ENCODE results near the gene MAL.

Gene MAL

DNA sequence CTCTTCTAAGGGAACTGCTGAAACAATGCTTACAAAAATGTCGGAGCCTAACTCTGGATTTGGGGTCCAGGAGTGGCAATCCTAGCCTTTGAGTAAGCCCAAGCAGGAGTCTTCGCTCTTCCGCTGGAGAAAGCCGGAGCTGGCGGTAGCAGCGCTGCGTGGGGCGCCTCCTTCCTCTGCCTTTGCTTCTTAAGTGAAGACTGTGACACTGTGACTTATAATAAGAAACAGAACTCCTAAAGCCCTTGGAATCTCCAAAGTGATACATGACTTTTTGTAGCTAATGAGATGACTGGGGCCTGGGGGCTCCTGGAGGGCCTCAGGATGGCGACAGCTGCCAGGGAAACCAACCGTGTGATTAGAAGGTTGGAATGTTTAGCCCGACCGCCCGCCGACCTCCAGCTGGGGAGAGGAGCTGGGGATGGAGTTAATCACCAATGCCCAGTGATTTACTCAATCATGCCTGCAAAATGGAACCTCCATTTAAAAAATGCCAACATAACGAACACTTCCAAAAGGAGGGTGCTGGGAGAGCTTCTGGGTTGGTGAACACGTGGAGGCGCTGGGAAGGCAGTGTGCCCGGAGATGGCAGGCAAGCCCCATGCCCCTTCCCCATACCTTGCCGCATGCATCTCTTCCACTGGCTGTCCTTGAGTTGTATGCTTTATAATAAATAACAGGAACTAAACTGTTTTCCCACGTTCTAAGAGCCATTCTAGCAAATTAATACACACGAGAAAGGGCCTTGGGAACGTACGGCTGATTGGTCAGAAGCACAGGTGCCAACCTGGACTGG is 29.0 kb upstream of the MAL start:
- peak; percentile 82 for DNase-seq

DNA sequence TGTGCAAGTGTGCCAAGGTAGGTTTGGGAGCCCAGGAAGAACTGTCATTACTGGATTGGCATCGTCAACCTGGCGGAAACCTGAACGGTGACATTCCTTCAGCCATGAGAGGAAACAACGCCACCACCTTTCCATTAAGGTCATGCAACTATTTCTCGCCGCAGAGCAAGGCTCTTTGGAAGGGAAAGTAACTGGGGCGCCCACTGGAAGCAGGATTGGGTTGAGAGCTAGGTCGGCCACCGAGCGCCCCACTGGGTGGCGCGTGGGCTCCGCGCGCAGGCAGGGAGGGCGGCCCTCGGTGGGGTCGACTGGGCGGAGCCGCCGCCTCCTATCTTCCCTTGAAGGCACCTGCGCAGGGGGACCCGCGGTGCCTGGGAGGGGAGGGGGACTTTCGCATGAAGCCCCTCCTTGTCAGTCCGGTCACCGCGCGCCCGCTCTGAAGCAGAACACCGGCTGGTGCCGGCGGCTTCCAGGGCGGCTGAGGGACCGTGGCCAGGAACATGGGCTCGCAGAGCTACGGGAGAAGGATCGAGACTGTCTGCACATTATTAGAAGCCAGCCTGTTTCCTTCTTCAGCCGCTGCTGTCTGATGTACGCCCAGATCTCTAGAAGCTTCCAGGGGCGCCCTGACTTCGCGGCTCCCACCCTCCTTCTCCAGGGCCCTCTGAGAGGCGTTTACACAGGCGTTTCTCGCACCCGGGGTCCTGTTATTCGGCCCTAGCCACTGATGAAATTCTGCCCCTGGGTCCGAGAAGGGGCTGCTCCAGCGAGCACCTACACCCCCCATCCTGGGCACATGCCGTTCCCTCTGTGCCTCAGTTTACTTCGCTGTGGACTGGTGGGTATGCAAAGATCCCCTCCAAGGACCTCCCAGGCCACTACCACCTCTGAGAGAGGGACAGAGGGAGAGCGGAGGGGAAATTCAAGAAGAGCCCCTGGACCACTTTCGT is 27.3 kb upstream of the MAL start:
- no peak for DNase-seq

DNA sequence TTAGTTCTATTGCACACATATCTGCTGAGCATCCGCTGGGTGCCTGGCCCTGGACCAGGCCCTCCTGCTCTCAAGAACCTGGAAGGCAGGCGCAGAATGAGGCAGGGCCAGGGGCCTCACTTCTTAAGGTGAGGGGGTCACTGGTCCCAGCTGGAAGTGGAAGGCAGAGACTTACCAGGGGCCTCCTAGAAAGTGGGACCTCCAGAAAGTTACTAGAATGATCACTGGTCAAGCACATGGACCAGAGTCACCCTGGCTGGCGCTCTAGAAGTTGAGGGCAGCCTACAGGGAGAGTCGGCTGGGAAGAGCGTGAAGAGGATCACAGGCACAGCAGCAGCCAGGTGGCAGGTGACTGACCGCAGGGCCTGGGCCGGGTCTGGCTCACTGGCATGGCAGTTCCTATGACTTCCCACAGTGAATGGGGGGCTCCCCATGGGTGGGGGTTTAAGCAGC is 26.1 kb upstream of the MAL start:
- DNase-seq = no peak

DNA sequence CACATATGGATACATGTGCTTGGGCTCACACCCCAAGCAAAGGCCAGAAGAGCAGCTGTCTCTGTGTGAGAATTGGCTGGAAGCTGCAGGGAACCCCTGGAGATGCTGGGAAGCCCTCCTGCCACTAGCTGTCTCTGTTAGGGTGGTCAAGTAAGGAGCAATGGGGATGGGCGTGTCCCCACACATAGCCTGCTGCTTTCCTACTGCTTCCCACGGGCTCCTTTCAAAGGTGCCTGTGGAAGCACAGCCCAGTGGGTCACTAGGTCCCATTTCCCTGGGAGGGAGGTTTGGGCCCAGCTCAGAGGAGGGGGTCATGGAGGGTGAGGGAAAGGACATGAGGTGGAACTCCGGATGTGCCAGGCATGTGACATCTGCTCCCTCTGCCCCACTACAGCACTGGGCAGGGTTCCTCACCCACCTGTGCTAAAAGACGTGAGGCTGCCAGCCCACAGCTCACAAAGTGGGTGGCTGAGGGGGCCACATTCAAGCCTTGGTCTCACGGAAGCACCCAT is 24.4 kb upstream of the MAL start:
- peak; percentile 37 for DNase-seq

DNA sequence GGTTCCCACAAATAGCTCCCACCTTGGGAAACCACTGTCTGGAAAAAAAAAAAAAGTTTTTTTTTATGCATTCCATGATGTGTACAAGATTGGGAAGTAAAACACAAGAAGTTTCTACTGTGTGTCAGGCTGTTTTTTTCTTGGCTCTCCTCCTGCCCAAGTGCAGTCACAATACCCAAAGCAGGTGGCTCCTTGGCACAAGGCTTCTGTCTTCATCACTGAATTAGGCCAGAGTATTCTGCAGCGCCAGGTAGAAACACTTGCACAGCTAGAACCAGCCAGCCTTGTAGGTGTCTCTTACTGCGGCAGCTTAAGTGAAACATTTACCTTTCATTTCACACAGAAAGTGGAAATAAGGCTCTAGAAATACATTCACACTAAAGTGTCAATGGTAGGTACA is 23.8 kb upstream of the MAL start:
- DNase-seq = no peak

DNA sequence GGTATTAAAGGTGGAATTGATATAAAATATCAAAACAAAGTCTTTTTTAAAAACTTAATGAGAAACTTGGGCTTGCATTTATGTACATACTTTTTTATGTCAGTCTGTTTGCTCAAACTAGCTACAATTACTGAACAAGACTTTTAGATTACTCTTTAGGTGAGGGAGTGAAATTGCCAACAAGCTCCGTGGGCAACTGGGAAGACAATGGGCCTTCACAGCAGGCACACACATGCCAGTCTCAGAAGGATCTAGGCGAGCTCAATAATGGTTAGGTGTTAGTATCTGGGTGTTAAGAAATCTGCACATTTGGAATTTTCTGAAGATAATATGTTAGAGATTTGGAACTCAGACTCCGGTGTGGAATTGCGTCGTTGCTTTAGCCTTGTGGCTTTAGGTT is 23.0 kb upstream of the MAL start:
- DNase-seq = peak; percentile 48

DNA sequence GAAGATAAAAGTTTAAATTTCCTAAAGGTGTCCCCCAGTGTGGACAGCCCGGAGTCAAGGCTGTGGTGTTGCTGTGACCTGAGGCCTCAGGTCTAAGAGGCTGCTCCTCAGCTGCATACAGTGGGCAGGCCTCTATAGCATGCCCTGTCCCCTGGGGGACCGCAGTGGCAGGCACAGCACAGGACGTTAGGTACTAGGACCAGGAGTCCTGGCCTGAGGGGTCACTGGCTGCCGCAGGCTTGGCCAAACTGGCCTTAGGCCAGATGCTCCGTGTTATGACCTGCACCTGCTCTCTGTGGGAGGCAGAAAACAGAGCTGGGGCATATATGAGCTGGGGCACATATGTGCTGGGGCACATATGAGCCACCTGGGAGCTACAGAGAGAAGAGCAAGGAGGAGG is 21.2 kb upstream of the MAL start:
- DNase-seq = no peak

DNA sequence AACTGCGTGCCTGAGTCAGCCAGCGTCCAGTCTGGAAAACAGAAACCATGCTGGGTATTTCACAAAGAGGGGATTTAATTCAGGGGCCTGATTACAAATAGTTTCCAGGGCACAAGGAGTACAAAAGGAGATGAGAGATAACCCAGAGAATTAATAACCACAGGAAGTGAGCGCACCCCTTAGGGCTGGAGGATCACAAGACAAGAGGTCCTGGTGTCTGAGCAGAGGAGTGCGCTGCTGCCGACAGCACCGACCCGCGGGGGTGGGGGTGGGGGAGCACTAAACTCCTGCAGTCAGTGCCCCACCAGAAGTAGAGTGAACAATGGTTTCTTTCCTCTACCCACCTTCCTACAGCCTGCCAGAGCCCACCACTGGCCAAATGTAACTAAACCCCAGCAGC is 20.8 kb upstream of the MAL start:
- DNase-seq = no peak

DNA sequence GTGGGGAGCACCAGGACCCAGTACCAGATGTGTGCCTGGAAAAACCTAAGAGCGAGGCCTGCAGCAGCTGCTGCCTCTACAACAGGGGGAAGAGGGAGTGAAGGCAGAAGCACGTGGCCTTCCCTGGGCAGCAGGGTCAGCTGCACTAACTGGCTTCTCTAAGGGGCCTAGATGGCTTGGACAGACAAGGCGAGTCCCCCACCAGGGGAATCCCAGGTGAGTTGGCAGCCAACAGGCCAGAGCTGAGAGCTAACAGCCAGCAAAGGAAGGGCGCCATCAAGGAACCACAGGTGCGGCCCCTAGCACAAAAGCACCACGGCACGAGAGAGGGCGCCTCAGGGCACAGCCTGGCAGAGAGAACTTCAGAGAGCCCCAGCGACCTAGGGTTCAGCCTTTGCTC is 19.8 kb upstream of the MAL start:
- DNase-seq = no peak

DNA sequence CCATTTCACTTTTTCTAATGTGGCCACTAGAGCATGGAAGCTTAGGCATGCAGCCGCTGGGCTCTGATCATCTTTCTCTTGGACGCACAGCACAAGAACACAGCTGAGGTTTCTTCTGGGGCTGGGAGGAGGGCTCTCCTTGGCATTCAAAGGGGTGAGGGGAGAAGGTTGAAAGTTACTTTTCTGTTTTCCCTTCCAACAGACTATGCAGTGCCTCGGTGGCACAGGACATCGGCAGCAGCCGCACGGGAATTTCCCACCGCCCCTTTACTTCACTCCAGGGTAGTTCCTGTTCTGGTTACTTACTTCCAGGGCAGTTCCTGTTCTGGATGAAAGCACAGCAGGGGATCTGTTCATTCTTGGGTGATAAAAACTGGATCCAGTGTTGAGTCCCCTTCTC is 18.9 kb upstream of the MAL start:
- no peak for DNase-seq

DNA sequence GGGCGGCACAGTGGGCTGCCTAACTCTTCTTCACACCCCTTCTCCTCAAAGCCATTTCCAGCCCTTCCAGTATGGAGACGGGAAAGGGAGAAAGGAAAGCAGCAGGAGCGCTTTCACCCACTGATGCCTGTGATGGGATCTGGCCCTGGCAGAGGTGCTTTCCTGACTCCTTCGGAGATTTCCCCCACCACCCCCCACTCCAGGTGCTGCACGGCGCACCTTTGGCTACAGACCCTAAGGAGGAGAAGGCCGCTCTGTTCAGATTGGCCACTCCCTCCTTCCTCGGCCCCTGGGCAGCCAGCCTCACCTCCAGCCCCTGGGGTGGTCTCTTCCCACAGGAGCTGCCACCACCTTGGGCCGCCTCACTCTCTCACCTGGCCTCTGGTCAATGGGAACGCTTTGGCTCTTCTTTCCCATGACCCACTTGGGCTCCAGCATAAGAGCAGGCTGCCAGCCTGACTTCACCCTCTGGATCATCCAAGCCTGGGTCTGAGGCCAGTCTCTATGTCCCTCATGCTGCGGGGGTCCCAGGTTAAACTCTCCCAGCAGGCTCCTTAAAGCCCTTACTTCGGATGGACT is 18.4 kb upstream of the MAL start:
- no peak for DNase-seq

DNA sequence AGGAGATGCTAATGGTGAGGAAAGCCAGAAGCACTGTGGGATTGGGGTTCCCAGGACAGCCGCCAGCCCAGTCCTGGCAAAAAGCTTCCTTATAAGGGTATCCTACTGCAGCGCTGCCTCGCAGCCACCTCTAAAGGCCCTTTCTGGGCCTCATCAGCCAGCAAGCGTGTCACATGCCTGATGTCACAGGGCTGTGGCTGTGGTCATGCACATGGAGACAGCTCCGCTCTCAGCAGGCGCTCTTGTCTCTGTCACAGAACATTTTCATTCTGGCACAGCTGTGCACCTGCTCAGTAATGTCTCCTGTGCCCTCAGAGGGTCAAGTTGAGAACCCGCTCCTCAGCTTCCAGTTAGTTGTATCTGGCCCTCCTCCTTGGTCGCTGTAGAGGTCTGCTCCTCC is 17.7 kb upstream of the MAL start:
- DNase-seq = no peak

DNA sequence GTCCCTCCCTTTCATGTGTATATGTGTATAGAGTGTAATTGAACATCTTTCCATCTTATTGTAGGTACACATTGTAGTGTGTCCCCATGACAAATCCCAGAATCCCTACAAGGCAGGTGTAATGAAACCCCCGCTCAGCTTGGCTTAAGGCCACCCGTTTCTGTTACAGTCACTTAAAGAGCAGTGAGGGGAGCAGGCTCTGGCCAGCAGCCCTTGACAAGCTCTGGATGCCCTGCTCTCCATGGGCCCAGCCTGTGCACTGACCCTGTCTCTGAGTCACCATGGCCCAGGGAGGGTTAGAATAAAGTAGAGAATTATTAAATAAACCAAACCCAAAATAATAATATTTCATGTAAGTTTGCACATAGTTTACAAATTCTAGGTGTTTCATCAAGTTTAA is 17.2 kb upstream of the MAL start:
- no peak for DNase-seq

DNA sequence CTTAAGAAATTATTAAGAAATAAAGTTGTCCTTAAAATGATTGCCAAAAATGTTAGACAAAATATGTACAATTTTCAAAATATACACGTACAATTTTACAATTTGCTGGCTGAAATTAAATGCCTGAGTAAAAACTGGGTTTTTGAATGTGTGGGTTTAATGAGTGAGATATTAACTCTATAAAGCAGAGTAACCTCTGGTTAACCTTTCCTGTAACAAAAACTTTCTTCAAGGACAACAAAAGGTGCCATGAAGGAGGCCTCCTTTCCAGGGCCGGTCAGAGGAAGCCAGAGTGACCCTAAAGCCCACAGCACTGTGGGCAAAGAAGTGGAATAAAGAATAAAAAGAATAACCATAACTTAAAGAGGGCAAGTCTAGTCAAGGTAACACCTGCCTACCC is 16.5 kb upstream of the MAL start:
- no peak for DNase-seq

DNA sequence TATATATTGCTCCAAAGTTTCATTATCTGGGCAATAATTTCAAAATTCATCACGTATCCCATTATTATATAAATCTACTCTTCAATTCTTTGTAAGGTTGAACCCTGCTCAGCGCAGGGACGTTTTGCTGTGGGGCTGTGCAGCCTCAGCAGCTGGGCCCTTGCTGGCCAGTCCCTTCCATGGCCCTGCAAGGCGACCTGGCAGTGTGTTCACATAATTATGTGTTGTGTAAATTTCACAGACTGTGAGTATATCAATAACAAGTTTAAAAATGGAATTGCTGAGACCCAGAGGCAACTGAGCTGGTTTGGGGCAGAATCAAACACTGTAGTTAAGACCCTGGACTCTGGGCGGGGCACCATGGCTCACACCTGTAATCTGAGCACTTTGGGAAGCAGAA is 16.1 kb upstream of the MAL start:
- no peak for DNase-seq

DNA sequence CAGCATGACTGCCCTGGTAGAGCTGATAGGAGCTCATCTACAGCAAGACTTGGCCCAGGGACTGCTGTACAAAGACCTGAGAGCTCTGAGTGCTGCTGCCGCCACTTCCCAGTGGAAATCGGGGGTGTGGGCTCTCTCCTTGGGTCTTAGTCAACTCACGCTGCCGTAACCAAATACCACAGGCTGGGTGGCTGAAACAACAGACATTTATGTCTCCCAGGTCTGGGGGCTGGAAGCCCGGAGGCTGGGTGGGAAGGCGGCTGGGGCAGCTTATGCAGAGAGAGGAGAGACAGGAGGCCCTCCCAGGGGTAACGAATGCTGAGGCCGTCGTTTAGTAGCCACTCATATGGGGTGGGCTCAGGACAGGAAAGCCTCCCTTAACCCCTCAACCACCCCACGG is 15.4 kb upstream of the MAL start:
- DNase-seq = no peak

DNA sequence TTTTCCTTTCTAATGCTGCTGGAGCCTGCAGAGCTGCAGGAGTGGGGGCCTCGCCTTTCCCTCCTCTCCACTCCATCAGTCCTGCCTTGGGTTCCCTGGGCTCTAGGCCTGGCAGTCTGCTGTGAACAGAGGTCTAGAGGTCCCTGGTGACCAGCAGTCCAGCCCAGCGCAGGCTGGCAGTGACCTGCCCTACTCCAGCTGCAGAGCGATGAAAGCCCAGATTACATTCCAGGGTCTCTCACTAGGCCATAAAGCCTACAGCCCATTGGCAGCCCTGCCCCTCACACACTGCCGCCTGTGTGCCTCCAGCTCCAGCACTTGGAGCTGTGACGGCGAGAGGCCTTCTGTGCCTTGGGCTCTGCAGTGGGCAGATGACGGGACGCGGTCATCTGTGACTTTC is 14.8 kb upstream of the MAL start:
- DNase-seq = no peak

DNA sequence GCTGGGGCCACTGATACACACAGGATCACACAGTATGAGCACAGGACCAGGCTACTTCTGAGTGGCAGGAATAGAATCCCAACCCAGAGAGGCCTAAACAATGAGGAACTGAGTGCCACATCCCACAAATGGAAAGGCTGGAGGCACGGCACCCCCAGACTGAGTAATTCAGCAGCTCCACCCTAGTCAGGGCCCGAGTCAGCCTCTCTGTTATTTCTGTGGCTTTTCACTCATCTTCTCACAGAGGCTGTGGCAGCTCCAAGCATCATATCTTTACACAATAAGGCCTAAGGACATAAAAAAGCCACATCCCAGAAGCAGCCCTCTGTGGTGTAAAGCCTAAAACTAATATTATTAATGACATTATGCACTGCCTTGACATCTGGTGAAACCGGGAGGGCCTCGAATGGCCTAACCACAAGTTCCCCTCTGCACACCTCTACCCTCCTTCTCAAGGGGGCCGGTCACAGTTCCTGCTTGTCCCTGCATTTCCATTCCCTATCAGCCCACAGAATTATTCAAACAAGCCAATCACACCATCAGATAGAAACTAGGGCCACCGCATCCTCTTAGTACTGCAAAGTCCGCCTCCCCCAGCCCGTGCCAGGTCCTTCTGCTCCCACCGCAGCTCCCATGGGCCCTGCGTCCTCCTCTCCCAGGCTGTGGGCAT is 12.5 kb upstream of the MAL start:
- no peak for DNase-seq

DNA sequence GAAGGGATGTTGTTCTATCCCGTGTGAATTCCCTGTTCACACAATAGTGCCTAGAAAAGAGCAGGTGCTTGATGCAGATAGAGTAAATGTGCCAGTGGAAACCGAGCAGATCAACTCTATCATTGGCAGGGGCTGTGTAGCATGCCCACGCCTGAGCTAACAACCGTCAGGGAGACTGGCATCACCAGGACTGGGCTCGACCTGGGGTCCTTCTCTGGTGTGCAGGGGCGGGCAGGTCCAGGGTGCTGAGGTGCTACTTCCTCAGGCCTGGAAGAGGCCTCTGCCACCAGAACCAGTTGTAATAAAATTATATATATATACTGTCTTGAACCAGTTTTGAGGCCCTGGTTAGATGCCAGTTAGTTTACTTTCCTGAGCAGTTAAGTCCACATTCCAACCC is 11.8 kb upstream of the MAL start:
- no peak for DNase-seq

DNA sequence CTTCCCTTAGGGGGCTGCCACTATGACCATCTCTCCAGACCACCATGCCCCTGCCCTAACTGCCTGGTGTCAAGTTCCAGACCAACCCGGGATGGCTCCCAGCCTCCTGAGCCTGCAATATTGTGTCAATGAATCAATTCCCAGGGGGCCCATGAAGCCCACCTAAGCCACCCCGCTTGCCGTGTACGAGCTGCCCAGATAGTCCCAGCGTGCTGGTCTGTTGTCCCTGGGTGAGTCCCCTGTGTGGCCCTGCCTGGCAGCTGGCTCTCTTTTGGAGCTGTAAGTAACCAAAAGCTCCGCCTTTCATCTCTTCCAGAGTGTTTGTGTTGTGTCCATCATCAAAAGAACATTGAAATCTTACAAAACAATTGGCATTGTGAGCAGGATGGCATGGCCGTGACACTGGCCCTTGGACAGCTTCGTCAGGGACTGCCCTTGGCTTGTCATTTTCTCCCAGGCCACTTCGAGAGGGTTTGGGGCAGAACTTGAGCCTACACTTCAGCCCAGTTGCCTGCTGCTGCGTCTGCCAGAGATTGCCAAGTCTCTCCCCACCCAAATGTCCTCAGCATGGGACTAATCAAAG is 11.3 kb upstream of the MAL start:
- no peak for DNase-seq

DNA sequence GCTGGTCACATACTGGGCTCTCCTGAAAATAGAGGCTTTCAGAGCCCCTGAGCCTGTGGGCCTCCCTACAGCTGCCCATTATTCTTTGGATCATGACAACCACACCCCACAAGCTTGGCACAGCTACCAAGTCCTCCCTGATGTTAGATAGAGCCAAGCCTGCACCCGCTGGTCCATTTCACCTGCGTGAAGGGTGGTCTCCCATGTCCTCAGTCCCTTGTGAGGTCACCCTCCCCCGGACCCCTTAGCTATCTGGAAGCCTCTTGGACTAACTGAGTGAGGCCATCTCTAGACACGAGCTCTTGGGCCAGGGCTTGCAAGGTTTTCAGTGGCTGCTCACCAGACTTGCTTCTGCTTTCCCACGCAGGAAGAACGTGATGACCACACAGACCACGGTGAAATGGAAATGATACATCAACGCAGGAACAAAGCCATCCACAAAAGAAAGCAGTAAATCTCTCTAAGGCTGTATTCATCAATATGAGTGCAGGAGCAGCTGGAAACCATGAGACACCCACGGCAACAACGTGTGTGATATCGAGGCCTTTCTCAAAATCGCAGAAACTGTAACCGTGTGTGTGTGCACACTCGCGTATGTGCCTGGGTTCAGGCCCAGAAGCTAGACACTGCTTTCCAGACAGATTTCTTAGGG is 10.1 kb upstream of the MAL start:
- DNase-seq = no peak

DNA sequence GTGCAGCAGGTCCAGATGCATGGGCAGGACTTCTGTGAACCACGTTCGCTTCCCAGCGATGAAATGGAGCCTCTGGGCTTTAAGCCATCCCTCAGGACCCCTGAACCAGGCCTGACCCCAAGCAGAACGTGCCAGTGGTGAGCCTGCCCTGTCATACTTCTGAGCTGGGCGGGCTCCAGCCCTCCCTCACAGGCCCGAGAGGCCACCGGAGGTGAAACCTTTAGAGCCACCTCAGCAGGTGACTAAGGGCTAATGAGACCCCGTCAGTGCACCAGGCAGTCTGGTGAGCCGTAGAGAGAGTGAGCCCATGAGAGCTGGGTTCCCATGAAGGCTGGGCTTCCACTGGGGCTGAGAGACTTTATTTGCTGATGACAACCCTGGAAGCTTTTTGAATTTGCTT is 8.9 kb upstream of the MAL start:
- no peak for DNase-seq

Measured in NCI-H69 (cell line).